ENCODE data around the gene KDM4C. TPM values are rescaled to one million over a fixed set of nuclear protein-coding genes. Genes with fewer than 3 reads are reported as not detected.
A peak's percentile ranks its signal among the peaks of the same experiment; 100 is the strongest.

Gene KDM4C
- total RNA-seq, 1 experiment from 2014 or later, result 11.9 TPM

DNA sequence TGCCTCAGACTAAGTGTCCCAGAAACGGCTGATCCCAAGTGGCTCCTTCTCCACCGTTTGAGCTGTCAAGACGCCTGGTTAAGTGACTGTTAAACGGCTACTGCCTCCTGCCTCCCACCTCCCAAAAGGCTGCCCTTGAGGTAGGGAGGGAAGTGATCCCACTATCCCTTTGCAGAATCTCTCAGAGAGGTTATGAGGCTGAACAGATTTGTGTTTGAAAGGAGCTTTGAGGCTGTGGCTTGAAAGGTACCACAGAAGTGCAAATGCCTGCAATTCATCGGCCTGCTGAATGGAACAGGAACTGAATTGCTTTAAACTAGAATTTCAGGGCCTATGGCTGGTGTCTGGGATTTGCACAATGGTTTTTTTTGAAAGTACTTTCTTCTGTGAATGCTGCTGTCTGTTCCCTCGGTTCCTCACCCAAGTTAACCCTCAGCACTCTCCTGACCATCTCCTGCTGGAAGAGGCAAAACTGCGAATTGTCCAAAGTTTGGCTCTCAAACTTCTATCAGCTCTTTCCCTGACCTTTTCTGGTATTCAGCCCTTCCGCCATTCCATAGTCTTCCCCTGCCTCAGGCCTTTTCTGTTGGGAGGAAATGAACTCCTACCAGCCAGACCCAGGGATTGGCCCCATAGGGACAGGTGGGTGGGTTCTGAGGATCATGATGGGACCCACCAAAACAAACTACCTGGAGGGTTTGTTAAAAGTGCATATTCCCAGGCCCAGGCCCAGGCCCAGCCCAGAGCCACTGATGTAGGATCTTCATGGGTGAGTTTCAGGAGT is 453.3 kb downstream of the KDM4C start:
- DNase-seq (ENCODE audit: low spot score), result no peak

DNA sequence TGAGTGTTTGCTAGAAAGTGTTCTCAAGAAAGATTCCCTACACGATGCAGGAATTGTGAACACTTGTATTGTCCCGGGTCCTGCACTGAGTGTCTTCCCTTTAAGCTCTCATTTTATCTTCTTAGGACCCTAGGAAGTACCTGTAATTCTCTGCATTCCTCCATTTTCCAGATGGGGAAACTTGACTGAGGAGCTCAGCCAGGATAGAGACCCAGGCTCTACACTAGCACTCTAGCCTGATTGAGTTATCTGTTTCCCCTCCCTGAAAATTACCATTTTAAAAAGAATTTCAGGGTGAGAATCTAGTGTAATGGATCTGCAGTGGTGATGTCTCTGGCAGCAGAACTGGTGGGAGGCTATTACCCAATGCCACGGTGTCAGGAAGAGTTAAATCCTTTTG is 453.9 kb downstream of the KDM4C start:
- no peak for DNase-seq (ENCODE audit: low spot score)

DNA sequence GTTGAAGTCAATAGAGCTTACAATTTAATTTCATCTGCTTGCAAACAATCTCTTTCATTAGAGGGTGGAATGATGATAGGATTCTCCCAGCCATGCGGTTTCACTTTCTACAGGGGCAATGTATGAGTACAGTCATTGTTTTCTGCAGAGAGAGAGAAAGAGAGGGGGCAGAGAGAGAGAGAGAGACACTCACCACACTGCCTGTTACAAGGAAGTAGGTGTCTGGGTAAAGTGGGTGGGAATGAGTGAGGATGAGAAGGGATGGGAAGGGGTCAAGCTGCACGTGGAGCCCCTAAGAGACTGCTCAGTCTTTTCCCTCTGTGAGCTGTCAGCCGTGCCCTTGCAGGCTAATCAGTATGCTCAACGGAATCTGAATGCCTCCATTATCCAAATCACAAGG is 454.3 kb downstream of the KDM4C start:
- DNase-seq (ENCODE audit: low spot score), result no peak

DNA sequence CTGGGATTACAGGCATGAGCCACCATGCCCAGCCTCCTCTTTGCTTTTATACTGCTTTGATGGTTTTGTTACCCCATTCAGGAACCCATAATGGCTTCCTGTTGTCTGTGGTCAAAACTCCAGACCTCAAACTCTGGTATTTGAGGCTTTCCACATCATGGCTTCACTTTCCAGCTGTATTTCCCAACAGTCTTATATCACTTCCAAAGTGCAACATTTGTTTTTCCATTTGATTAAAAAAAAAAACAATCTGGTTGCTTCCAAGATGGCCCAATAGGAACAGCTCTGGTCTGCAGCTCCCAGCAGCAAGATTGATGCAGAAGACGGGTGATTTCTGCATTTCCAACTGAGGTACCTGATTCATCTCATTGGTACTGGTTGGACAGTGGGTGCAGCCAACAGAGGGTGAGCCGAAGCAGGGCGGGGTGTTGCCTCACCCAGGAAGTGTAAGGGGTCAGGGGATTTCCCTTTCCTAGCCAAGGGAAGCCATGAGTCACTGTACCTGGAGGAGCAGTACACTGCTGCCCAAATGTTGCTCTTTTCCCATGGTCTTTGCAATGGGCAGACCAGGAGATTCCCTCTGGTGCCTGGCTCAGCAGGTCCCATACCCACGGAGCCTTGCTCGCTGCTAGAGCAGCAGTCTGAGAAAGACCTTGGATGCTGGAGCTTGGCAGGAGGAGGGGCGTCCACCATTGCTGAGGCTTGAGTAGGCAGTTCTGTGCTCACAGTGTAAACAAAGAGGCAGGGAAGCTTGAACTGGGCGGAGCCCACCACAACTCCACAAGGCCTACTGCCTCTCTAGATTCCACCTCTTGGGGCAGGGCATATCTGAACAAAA is 458.4 kb downstream of the KDM4C start:
- DNase-seq (ENCODE audit: low spot score), result peak; percentile 49

DNA sequence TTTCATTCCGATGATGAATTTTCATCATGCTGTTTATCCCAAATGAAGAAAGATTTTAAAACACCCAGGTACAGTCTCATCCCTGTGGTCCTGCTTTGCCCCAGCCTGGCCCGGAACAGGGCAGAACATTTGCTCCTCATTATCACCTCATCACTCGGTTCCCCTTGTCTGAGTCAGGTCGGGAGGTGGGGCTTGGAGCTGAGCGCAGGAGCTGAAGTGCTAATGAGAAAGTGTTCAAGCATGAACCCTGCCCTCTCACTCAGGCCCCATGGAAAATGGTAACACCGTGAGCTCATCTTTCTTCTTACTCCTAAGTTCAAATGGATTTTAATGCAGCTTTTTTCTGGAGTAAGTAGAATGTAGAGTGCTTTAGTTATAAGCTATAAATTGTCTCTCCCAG is 466.2 kb downstream of the KDM4C start:
- DNase-seq (ENCODE audit: low spot score), result no peak

Other genes with a start within 250 kb of the KDM4C start
- 2.3 and 2.9 TPM in 2 replicates for gene GLDC, start 112.2 kb upstream of the KDM4C start, total RNA-seq (2014; rRNA removed; shearing (Covaris generic))